Cardiac muscle cell (in vitro differentiated cells and primary cell): Measurements from ENCODE around the gene RERE. TPM values are rescaled to one million over a fixed set of nuclear protein-coding genes. Genes with fewer than 3 reads are reported as not detected.

Experiments
- DNase-seq, 2 donors: peaks; one replicate each; pipeline versions ENCODE4 v3.0.0 to v3.0.0-alpha.2; 2010 to 2017; ENCODE audit warnings: low read depth in 1 of 2, low spot score in 1 of 2
- H3K27ac ChIP-seq: fragments of 200-600 bp; sonication (generic); 2 replicates; pipeline ENCODE4 v1.5.1; 2016
- H3K27me3 ChIP-seq: fragments of 200-600 bp; sonication (generic); 2 replicates; pipeline ENCODE4 v1.6.0; 2016; ENCODE audit warnings: control low read depth
- H3K36me3 ChIP-seq: fragments of 200-600 bp; sonication (generic); 2 replicates; pipeline ENCODE4 v1.5.1; 2016; ENCODE audit warnings: control low read depth
- H3K4me1 ChIP-seq: fragments of 200-600 bp; sonication (generic); 2 replicates; pipeline ENCODE4 v1.8.1; 2017; ENCODE audit warnings: low read depth, mild to moderate bottlenecking, mixed run types
- H3K4me3 ChIP-seq: fragments of 200-600 bp; sonication (generic); 2 replicates; pipeline ENCODE4 v1.5.1; 2016; ENCODE audit warnings: mild to moderate bottlenecking
- H3K9me3 ChIP-seq: fragments of 200-600 bp; sonication (generic); 2 replicates; pipeline ENCODE4 v1.5.1; 2017; ENCODE audit warnings: low read depth, mild to moderate bottlenecking, control low read depth
- CTCF ChIP-seq: IDR thresholded peaks from 2 replicates; pipeline ENCODE4 v1.5.1; 2012; ENCODE audit warnings: low read depth, mild to moderate bottlenecking, low read length
- polyA plus RNA-seq: library from polyadenylated mRNA; unstranded; fragments of >200 nt; fragmentation: Nextera tagmentation; extraction: Ambion mirVana; gene quantifications from 2 replicates; pipeline ENCODE4 v1.2.1, GENCODE V29; 2016
- total RNA-seq: library from RNA; depleted of rRNA; stranded (reverse); fragments of >200 nt; gene quantifications from 2 replicates; pipeline ENCODE4 v1.2.3, GENCODE V29; 2016

RERE gene
- total and polyA plus RNA-seq, 2 experiments from 2014 or later: 72.5 to 81.0 TPM

GRCh38 chr1:8404460-8405370 is 412.7 kb downstream of the RERE start:
- peaks cover 2% of the 10 kb centered on the region for H3K36me3 ChIP-seq
- H3K4me1 ChIP-seq: peaks cover 24% of the 10 kb centered on the region
- no peak overlapping the region for H3K4me3 ChIP-seq
- H3K27ac ChIP-seq: no peak overlapping the region
- DNase-seq: no peak
- H3K9me3 ChIP-seq: no peaks in the 10 kb centered on the region
- no peaks in the 10 kb centered on the region for H3K27me3 ChIP-seq
- no peak for TF ChIP-seq CTCF

- Histone ChIP-seq H3K9me3 (no peaks in the 10 kb centered on the region), H3K27me3 (no peaks in the 10 kb centered on the region), H3K36me3 (peaks cover 2% of the 10 kb centered on the region), H3K4me3 (no peak overlapping the region), H3K4me1 (peaks cover 9% of the 10 kb centered on the region), H3K27ac (peak overlapping the region; percentile 51)
- no peak for TF ChIP-seq CTCF
- DNase-seq: no peak
Observed at GRCh38 chr1:8402109-8402710, 415.2 kb downstream of the RERE start.

GRCh38 chr1:8398677-8399076 is 418.8 kb downstream of the RERE start:
- H3K27ac ChIP-seq: peak overlapping the region; percentile 80

GRCh38 chr1:8398086-8398485 is 419.4 kb downstream of the RERE start:
- no peak for DNase-seq
- Histone ChIP-seq H3K9me3 (no peaks in the 10 kb centered on the region), H3K27me3 (no peaks in the 10 kb centered on the region), H3K36me3 (peaks cover 2% of the 10 kb centered on the region), H3K27ac (peak overlapping the region; percentile 80), H3K4me3 (no peak overlapping the region), H3K4me1 (peaks cover 28% of the 10 kb centered on the region)
- no peak for TF ChIP-seq CTCF

More at GRCh38 chr1:8398677-8399076, 418.8 kb downstream of the RERE start:
- no peak for TF ChIP-seq CTCF
- Histone ChIP-seq H3K9me3 (no peaks in the 10 kb centered on the region), H3K4me3 (no peak overlapping the region), H3K4me1 (peaks cover 28% of the 10 kb centered on the region), H3K36me3 (peaks cover 2% of the 10 kb centered on the region), H3K27me3 (no peaks in the 10 kb centered on the region)
- DNase-seq: no peak

- peaks cover 31% of the 10 kb centered on the region for H3K4me1 ChIP-seq
- no peak for TF ChIP-seq CTCF
- no peak overlapping the region for H3K4me3 ChIP-seq
- no peaks in the 10 kb centered on the region for H3K27me3 ChIP-seq
- H3K36me3 ChIP-seq: peaks cover 2% of the 10 kb centered on the region
- H3K9me3 ChIP-seq: no peaks in the 10 kb centered on the region
- H3K27ac ChIP-seq: peak overlapping the region; percentile 80
- peak in 1 of 2 donors; percentile 68 for DNase-seq
Observed at GRCh38 chr1:8397511-8397910, 419.9 kb downstream of the RERE start.
